AG09319 (cell line): ENCODE data around the gene ADAT2.
"Not testable (repeated sequence)": the region's sequence is repeated elsewhere in the genome, so short reads cannot be mapped to it uniquely, and the experiment has no call there.

Experiments used
- DNase-seq: peaks from one replicate; pipeline ENCODE4 v3.0.0-alpha.2; 2010; ENCODE audit warnings: low read depth; ENCODE audit errors: extremely low read depth
- TF ChIP-seq, protein P1 (sequence below): IDR thresholded peaks from 2 replicates; pipeline ENCODE4 v1.5.1; 2011; ENCODE audit warnings: low read depth, mild to moderate bottlenecking, inconsistent platforms, low read length, moderate library complexity

The ADAT2 gene

GRCh38 chr6:143457563-143458359 is 7.3 kb upstream of the ADAT2 start:
- no peak for DNase-seq
- TF ChIP-seq, protein P1, sequence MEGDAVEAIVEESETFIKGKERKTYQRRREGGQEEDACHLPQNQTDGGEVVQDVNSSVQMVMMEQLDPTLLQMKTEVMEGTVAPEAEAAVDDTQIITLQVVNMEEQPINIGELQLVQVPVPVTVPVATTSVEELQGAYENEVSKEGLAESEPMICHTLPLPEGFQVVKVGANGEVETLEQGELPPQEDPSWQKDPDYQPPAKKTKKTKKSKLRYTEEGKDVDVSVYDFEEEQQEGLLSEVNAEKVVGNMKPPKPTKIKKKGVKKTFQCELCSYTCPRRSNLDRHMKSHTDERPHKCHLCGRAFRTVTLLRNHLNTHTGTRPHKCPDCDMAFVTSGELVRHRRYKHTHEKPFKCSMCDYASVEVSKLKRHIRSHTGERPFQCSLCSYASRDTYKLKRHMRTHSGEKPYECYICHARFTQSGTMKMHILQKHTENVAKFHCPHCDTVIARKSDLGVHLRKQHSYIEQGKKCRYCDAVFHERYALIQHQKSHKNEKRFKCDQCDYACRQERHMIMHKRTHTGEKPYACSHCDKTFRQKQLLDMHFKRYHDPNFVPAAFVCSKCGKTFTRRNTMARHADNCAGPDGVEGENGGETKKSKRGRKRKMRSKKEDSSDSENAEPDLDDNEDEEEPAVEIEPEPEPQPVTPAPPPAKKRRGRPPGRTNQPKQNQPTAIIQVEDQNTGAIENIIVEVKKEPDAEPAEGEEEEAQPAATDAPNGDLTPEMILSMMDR = no peak

- TF ChIP-seq, protein P1 = no peak
- DNase-seq = no peak
Measured at GRCh38 chr6:143451531-143451930, 1.0 kb upstream of the ADAT2 start.

DNA sequence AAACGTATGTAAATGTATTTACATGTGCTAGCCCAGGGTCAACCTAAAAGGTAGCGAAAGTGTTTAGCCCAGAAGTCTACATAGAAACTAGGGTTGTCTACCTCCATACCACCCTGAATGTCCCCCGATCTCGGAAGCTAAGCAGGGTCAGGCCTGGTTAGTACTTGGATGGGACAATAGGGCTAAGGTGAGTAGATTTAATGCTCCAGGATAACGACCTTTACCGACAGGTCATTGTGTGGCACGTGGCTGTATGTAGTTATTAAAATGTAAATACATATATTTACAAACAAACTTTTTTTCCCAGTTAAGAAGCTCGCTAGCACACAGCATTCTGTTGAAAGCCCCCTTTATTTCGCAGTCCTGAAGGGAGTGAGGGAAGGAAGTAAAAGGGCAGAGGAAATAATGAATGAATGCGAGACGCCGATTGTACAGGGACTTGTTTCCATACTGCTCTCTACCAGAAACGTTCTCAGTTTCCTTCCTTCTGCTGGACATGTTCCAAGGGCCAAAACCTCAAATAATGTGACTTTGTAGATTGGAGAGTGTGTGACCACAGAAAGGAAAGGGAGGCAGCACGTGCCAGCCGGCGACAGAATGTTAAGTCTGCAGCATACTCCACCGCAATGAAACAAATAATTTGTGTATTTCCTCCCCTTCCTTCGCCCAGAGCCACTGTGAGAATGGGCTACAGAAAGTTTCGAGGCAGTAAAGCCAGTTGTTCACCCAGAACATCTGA is 612 bp downstream of the ADAT2 start:
- TF ChIP-seq, protein P1 = no peak
- no peak for DNase-seq

DNA sequence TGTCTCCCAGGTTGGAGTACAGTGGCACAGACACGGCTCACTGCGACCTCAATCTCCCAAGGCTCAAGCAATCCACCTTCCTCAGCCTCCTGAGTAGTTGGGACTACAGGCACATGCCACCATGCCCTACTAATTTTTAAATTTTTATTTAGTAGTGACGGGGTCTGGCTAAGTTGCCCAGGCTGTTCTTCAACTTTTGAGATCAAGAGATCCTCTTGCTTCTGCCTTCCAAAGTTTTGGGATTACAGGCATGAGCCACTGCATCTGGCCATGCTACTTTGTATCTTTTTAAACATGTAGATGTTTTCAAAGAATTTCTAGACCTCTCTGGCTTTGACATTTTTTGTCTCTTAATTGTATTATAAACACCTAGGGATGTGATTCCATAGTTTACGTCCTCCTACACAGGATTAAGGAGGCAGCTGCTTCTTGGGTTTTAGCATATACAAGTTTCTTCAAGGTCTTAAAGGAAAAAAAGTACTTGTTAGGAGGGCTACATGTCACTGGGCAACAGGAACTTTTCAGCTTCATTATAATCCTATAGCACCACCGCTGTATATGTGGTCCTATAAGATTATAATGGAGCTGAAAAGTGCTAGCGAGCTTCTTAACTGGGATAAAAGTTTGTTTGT is 1.3 kb downstream of the ADAT2 start:
- DNase-seq = no peak

GRCh38 chr6:143447865-143448264 is 2.6 kb downstream of the ADAT2 start:
- not testable (repeated sequence) for DNase-seq

More for the DNA sequence above, 1.3 kb downstream of the ADAT2 start:
- TF ChIP-seq, protein P1 = no peak

DNA sequence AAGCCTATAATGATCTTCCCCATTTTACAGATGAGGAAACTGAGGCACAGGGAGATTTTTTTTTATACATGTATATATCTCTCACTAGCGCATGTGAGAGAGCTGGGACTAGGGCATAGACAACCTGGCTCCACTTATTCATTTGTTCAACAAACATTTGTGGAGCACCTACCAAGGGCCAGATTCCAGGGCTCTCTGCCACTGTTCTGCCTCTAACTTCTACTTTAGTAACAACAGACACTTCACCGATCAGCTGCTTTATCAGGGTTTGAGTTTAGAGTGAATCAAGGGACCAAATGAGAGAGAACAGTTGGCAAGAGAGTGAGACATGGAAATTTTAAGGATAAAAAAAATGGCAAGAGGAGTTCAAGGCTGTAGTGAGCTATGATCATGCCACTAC is 7.4 kb downstream of the ADAT2 start:
- TF ChIP-seq, protein P1 = no peak
- no peak for DNase-seq

DNA sequence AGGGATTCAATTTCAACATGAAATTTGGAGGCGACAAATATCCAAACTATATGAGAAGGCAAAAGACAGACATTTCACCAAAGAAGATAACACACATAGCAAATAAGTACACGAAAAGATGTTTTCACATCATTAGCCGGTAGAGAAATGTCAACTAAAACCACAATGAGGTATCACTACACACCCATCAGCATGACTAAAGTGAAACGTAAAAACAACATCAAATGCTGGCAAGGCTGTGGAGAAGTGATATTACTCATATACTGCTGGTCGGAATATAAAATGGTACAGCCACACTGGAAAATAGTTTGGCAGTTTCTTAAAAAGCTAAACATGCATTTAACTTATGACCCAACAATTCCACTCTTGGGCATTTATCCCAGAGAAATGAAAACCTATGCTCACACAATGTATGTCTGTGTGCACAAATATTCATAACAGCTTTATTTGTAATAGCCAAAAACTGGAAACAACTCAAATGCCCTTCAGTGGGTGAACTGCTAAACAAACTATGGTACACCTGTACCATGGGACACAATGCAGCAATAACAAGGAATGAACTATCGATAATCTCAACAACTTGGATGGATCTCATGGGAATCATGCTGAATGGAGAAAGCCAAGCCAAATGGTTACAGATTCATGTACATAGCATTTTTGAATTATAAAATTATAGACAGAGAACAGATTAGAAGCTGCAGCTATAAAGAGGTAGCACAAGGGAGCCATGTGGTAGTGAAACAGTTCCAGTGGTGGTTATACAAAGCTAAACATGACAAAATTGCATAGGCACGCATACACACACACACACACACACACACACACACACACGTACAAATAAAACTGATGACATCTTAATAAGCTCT is 8.6 kb downstream of the ADAT2 start:
- no peak for DNase-seq

More for the DNA sequence above, 8.6 kb downstream of the ADAT2 start:
- TF ChIP-seq, protein P1 = no peak
